ENCODE results near the gene PIGQ.

The PIGQ gene

DNA sequence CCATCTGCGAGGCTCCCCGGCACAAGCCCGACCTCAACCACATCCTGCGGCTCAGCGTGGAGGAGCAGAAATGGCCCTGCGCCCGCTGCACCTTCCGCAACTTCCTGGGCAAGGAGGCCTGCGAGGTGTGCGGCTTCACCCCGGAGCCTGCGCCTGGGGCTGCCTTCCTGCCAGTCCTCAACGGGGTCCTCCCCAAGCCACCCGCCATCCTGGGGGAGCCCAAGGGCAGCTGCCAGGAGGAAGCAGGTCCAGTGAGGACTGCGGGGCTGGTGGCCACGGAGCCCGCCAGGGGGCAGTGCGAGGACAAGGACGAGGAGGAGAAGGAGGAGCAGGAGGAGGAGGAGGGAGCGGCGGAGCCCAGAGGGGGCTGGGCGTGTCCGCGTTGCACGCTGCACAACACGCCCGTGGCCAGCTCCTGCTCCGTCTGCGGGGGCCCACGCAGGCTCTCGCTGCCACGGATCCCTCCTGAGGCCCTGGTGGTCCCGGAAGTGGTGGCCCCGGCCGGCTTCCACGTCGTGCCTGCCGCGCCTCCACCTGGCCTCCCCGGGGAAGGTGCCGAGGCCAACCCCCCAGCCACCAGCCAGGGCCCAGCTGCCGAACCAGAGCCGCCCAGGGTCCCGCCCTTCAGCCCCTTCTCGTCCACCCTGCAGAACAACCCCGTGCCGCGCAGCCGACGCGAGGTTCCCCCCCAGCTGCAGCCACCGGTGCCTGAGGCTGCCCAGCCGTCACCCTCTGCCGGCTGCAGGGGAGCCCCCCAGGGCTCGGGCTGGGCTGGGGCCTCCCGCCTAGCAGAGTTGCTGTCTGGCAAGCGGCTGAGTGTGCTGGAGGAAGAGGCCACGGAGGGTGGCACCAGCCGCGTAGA is 22.6 kb upstream of the PIGQ start:
- no peak overlapping the region for H3K27ac ChIP-seq (ENCODE audit: insufficient read depth, low read depth, low read length, poor library complexity, severe bottlenecking)
- peaks cover 5% of the 10 kb centered on the region for H3K36me3 ChIP-seq (ENCODE audit: control insufficient read depth, insufficient read depth, low read length)
- no peaks in the 10 kb centered on the region for H3K27me3 ChIP-seq (ENCODE audit: control insufficient read depth, insufficient read depth, low read length, poor library complexity, severe bottlenecking)
- no peaks in the 10 kb centered on the region for H3K9me3 ChIP-seq (ENCODE audit: control insufficient read depth, low read length)
- peaks cover 6% of the 10 kb centered on the region for H3K4me1 ChIP-seq (ENCODE audit: control insufficient read depth, insufficient read depth, low read length)
- no peak overlapping the region for H3K4me3 ChIP-seq (ENCODE audit: insufficient read depth, low read depth, low read length)
- 86 to 87% methylated on average over 60 of the region's 60 CpGs for WGBS, 2 experiments

DNA sequence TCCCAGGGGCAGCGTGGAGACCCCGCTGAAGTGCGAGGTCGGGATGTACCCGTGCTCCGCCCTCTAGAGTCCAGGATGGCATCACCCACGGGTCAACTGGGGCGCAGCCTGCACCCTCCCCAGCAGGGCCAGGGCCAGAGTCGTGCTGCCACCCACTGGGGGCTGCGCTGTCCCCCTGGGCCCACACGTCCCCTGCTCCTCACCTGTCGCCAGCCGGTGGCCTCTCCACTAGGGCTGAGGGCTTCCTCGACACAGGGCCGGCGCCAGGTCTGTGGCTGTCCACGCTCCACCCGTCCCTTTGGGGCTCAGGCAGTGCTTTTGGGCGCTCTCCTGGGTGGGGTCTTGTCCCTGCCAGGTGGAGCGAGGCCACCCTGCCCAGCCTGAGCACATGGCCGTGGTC is 21.2 kb upstream of the PIGQ start:
- H3K27me3 ChIP-seq (ENCODE audit: control insufficient read depth, insufficient read depth, low read length, poor library complexity, severe bottlenecking), result no peaks in the 10 kb centered on the region
- H3K4me1 ChIP-seq (ENCODE audit: control insufficient read depth, insufficient read depth, low read length), result peaks cover 1% of the 10 kb centered on the region
- H3K4me3 ChIP-seq (ENCODE audit: insufficient read depth, low read depth, low read length), result no peak overlapping the region
- no peak overlapping the region for H3K27ac ChIP-seq (ENCODE audit: insufficient read depth, low read depth, low read length, poor library complexity, severe bottlenecking)
- no peaks in the 10 kb centered on the region for H3K9me3 ChIP-seq (ENCODE audit: control insufficient read depth, low read length)
- peaks cover 5% of the 10 kb centered on the region for H3K36me3 ChIP-seq (ENCODE audit: control insufficient read depth, insufficient read depth, low read length)
- 96% methylated on average over 21 of the region's 21 CpGs for WGBS, 2 experiments

DNA sequence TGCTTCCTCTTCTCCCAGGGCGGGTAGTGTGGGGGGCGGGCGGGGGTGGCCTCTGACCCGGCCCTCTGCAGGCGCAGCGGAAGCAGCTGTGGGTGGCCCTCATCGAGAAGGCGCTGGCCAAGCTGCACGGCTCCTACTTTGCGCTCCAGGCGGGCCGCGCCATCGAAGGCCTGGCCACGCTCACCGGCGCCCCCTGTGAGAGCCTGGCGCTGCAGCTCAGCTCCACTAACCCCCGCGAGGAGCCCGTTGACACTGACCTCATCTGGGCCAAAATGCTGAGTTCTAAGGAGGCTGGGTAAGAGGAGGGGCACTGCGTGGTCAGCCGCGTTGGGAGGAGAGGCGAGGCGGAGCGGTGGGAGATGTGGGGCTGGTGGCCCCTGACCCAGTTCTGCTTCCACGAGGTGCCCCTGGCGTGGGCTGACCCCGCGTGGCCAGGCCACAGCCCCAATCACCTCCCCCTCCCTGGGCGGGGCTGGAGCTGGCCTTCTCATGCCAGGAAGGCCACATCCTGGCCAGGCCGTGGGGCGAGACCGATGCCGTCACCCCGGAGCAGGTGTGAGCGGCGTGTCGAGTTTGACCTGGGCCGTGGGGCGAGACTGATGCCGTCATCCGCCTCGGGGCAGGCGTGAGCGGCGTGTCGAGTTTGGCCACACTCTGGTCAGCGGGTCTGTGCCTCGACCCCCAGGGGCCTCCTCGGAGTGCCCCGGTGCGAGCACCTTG is 20.1 kb upstream of the PIGQ start:
- Histone ChIP-seq H3K4me3 (ENCODE audit: insufficient read depth, low read depth, low read length) (no peak overlapping the region), H3K9me3 (ENCODE audit: control insufficient read depth, low read length) (no peaks in the 10 kb centered on the region), H3K4me1 (ENCODE audit: control insufficient read depth, insufficient read depth, low read length) (no peaks in the 10 kb centered on the region), H3K27ac (ENCODE audit: insufficient read depth, low read depth, low read length, poor library complexity, severe bottlenecking) (no peak overlapping the region), H3K36me3 (ENCODE audit: control insufficient read depth, insufficient read depth, low read length) (peaks cover 5% of the 10 kb centered on the region), H3K27me3 (ENCODE audit: control insufficient read depth, insufficient read depth, low read length, poor library complexity, severe bottlenecking) (no peaks in the 10 kb centered on the region)
- WGBS, 2 experiments, result 95% methylated on average over 54 of the region's 54 CpGs

- H3K27ac ChIP-seq (ENCODE audit: insufficient read depth, low read depth, low read length, poor library complexity, severe bottlenecking), result no peak overlapping the region
- no peaks in the 10 kb centered on the region for H3K4me1 ChIP-seq (ENCODE audit: control insufficient read depth, insufficient read depth, low read length)
- H3K36me3 ChIP-seq (ENCODE audit: control insufficient read depth, insufficient read depth, low read length), result peaks cover 5% of the 10 kb centered on the region
- H3K27me3 ChIP-seq (ENCODE audit: control insufficient read depth, insufficient read depth, low read length, poor library complexity, severe bottlenecking), result no peaks in the 10 kb centered on the region
- H3K4me3 ChIP-seq (ENCODE audit: insufficient read depth, low read depth, low read length), result no peak overlapping the region
- WGBS, 2 experiments, result 97% methylated on average over 28 of the region's 28 CpGs
- H3K9me3 ChIP-seq (ENCODE audit: control insufficient read depth, low read length), result no peaks in the 10 kb centered on the region
Measured at GRCh38 chr16:551210-551609, 18.6 kb upstream of the PIGQ start.

DNA sequence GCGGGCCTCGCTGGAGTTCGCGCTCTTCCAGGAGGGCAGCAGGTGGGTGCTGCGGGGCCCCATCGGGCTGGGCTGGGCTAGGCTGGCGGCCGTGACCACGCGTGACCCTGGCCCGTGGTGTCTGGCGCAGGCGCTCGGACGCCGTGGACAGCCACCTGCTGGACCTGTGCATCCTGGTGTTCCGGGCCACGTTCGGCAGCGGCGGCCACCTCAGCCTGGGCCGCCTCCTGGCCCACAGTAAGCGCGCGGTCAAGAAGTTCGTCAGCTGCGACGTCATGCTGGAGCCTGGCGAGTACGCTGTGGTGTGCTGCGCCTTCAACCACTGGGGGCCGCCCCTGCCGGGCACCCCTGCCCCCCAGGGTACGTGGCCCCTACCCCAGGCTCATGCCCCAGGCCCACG is 17.6 kb upstream of the PIGQ start:
- peaks cover 5% of the 10 kb centered on the region for H3K36me3 ChIP-seq (ENCODE audit: control insufficient read depth, insufficient read depth, low read length)
- H3K27me3 ChIP-seq (ENCODE audit: control insufficient read depth, insufficient read depth, low read length, poor library complexity, severe bottlenecking), result no peaks in the 10 kb centered on the region
- no peaks in the 10 kb centered on the region for H3K4me1 ChIP-seq (ENCODE audit: control insufficient read depth, insufficient read depth, low read length)
- 97% methylated on average over 35 of the region's 35 CpGs for WGBS, 2 experiments
- no peak overlapping the region for H3K27ac ChIP-seq (ENCODE audit: insufficient read depth, low read depth, low read length, poor library complexity, severe bottlenecking)
- no peak overlapping the region for H3K4me3 ChIP-seq (ENCODE audit: insufficient read depth, low read depth, low read length)
- H3K9me3 ChIP-seq (ENCODE audit: control insufficient read depth, low read length), result no peaks in the 10 kb centered on the region

DNA sequence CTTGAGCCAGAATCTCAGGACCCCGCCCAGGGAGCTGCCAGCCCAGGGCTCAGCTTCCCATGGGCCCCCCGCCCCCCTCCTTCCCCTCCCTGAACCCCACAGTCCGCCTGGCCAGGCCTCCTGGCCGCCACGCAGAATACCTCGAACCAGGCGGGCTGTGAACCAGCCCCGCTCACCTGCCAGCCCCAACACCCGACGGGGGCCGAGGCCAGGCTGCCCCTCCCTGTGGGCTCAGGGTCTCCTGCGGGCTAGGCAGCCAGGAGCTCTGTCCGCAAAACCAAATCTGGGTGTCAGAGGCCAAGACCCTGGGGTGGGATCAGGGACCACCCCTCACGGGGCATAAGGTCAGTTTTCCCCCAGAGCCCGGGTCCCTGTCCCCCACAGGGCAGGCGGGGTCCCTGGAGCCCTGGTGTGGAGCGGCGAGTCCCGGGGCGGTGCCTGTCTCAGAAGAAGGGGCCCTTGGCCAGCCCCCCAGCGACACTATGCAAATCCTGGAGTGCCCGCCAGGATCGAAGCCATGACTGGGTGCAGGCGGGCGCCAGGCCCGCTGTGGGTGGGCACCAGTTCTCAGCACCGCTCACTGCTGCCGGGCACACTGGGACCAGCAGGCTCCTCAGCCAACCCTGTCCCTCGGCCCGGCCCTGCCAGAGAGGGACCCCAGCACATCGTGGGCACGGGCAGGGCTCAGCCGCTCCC is 16.0 kb upstream of the PIGQ start:
- Histone ChIP-seq H3K27ac (ENCODE audit: insufficient read depth, low read depth, low read length, poor library complexity, severe bottlenecking) (no peak overlapping the region), H3K9me3 (ENCODE audit: control insufficient read depth, low read length) (no peaks in the 10 kb centered on the region), H3K4me3 (ENCODE audit: insufficient read depth, low read depth, low read length) (no peak overlapping the region), H3K27me3 (ENCODE audit: control insufficient read depth, insufficient read depth, low read length, poor library complexity, severe bottlenecking) (peaks cover 8% of the 10 kb centered on the region), H3K36me3 (ENCODE audit: control insufficient read depth, insufficient read depth, low read length) (peaks cover 5% of the 10 kb centered on the region), H3K4me1 (ENCODE audit: control insufficient read depth, insufficient read depth, low read length) (no peaks in the 10 kb centered on the region)
- WGBS, 2 experiments, result 94% methylated on average over 33 of the region's 33 CpGs

- peaks cover 5% of the 10 kb centered on the region for H3K36me3 ChIP-seq (ENCODE audit: control insufficient read depth, insufficient read depth, low read length)
- H3K9me3 ChIP-seq (ENCODE audit: control insufficient read depth, low read length), result no peaks in the 10 kb centered on the region
- H3K27ac ChIP-seq (ENCODE audit: insufficient read depth, low read depth, low read length, poor library complexity, severe bottlenecking), result no peak overlapping the region
- peaks cover 13% of the 10 kb centered on the region for H3K27me3 ChIP-seq (ENCODE audit: control insufficient read depth, insufficient read depth, low read length, poor library complexity, severe bottlenecking)
- H3K4me1 ChIP-seq (ENCODE audit: control insufficient read depth, insufficient read depth, low read length), result peaks cover under 1% of the 10 kb centered on the region
- H3K4me3 ChIP-seq (ENCODE audit: insufficient read depth, low read depth, low read length), result no peak overlapping the region
- 82 to 89% methylated on average over 11 of the region's 11 CpGs for WGBS, 2 experiments
Measured at GRCh38 chr16:554297-554621, 15.5 kb upstream of the PIGQ start.

DNA sequence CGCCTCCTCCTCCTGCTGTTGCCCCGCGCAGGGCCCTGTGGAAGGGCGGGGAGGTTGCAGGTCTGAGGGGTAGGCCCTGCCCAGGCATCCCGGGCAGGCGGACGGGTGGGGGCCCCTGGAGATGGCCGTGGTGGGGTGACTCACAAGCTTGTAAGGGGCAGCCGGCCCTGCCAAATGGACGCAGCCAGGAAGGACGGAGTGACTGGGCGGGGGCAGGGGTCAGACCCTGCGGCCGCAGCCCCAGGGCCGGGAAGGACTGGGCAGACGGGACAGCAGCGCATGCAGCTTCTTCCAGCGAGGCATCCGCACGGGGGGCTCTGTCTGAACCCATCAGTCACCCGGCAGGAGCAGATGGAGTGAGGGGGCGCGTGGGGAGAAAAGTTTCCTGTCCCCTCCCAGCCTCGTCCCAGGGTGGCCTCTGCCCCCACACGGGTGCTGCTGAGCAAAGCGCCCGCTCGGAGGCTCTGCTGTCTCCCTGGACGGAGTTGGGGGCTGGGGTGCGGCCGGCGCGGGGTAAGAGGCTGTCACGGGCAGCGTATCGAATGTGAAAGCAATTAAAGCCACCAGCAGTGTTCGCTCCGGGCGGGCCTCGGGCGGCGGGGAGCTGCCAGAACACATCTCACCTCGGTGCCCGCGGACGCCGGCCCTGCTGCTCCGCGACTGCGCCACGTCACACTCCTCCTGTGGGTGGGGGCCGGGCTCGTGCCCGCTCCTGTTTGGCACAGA is 15.0 kb upstream of the PIGQ start:
- H3K27me3 ChIP-seq (ENCODE audit: control insufficient read depth, insufficient read depth, low read length, poor library complexity, severe bottlenecking), result peaks cover 19% of the 10 kb centered on the region
- H3K9me3 ChIP-seq (ENCODE audit: control insufficient read depth, low read length), result no peaks in the 10 kb centered on the region
- H3K4me3 ChIP-seq (ENCODE audit: insufficient read depth, low read depth, low read length), result no peak overlapping the region
- peaks cover 5% of the 10 kb centered on the region for H3K4me1 ChIP-seq (ENCODE audit: control insufficient read depth, insufficient read depth, low read length)
- 91 to 93% methylated on average over 54 of the region's 54 CpGs for WGBS, 2 experiments
- H3K27ac ChIP-seq (ENCODE audit: insufficient read depth, low read depth, low read length, poor library complexity, severe bottlenecking), result no peak overlapping the region
- peaks cover 5% of the 10 kb centered on the region for H3K36me3 ChIP-seq (ENCODE audit: control insufficient read depth, insufficient read depth, low read length)

- H3K27ac ChIP-seq (ENCODE audit: insufficient read depth, low read depth, low read length, poor library complexity, severe bottlenecking), result no peak overlapping the region
- 87% methylated on average over 32 of the region's 32 CpGs for WGBS, 2 experiments
- no peak overlapping the region for H3K4me3 ChIP-seq (ENCODE audit: insufficient read depth, low read depth, low read length)
- peaks cover 29% of the 10 kb centered on the region for H3K27me3 ChIP-seq (ENCODE audit: control insufficient read depth, insufficient read depth, low read length, poor library complexity, severe bottlenecking)
- no peaks in the 10 kb centered on the region for H3K9me3 ChIP-seq (ENCODE audit: control insufficient read depth, low read length)
- H3K36me3 ChIP-seq (ENCODE audit: control insufficient read depth, insufficient read depth, low read length), result peaks cover 5% of the 10 kb centered on the region
- peaks cover 5% of the 10 kb centered on the region for H3K4me1 ChIP-seq (ENCODE audit: control insufficient read depth, insufficient read depth, low read length)
Measured at GRCh38 chr16:555528-556473, 14.0 kb upstream of the PIGQ start.

Measured in ectodermal cell (in vitro differentiated cells).